OCI-LY1 (cell line): ENCODE measurements around the gene CCDC66.

Experiments used
- EZH2 ChIP-seq: fragments of 200-600 bp; sonication (generic), shearing (Covaris generic); IDR thresholded peaks from 2 replicates; pipeline ENCODE4 v1.8.0; 2017; ENCODE audit warnings: borderline replicate concordance, mixed run types, mild to moderate bottlenecking, antibody characterized with exemption, low read length, moderate library complexity, mixed read lengths
- TF ChIP-seq, protein P1 (sequence below): fragments of 200-600 bp; sonication (generic), shearing (Covaris generic); IDR thresholded peaks from 2 replicates; pipeline ENCODE4 v1.5.1; 2017; ENCODE audit warnings: mild to moderate bottlenecking, antibody characterized with exemption, low read length, moderate library complexity, mixed read lengths

GRCh38 chr3:56525291-56525690, 31.7 kb upstream of the CCDC66 start:
- TF ChIP-seq, protein P1, sequence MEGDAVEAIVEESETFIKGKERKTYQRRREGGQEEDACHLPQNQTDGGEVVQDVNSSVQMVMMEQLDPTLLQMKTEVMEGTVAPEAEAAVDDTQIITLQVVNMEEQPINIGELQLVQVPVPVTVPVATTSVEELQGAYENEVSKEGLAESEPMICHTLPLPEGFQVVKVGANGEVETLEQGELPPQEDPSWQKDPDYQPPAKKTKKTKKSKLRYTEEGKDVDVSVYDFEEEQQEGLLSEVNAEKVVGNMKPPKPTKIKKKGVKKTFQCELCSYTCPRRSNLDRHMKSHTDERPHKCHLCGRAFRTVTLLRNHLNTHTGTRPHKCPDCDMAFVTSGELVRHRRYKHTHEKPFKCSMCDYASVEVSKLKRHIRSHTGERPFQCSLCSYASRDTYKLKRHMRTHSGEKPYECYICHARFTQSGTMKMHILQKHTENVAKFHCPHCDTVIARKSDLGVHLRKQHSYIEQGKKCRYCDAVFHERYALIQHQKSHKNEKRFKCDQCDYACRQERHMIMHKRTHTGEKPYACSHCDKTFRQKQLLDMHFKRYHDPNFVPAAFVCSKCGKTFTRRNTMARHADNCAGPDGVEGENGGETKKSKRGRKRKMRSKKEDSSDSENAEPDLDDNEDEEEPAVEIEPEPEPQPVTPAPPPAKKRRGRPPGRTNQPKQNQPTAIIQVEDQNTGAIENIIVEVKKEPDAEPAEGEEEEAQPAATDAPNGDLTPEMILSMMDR: no peak
- no peak for TF ChIP-seq EZH2
